Measurements from ENCODE around the gene UTP18.
"Not testable (repeated sequence)": the region's sequence is repeated elsewhere in the genome, so short reads cannot be mapped to it uniquely, and the experiment has no call there.

UTP18 gene

GRCh38 chr17:51259564-51260236 lies 646 bp upstream of the UTP18 start, which contains the start of gene MBTD1:
TSS of gene MBTD1 (minus strand) at chr17:51260049. CDS start at chr17:51225161, 34,888 bp downstream.
- no peaks in the 10 kb centered on the region for H3K27me3 ChIP-seq (ENCODE audit: control insufficient read depth, insufficient read depth, low read length)
- peak within 1 kb of the TSS; percentile 77 for H3K4me3 ChIP-seq (ENCODE audit: low read depth, low read length)
- H3K9me3 ChIP-seq (ENCODE audit: control insufficient read depth, insufficient read depth, low read depth, low read length): no peaks in the 10 kb centered on the region
- peak within 1 kb of the TSS; percentile 97 for H3K9ac ChIP-seq (ENCODE audit: low read length)
- peaks cover 49% of the 10 kb centered on the region for H3K36me3 ChIP-seq (ENCODE audit: control insufficient read depth, insufficient read depth, low read length)
- peaks cover 24% of the 10 kb centered on the region; the same call in 1 of the 2 replicates for H3K4me1 ChIP-seq (ENCODE audit: control insufficient read depth, insufficient read depth, low read length)
- peak within 1 kb of the TSS; percentile 97 for H3K27ac ChIP-seq (ENCODE audit: low read depth, low read length)

DNA sequence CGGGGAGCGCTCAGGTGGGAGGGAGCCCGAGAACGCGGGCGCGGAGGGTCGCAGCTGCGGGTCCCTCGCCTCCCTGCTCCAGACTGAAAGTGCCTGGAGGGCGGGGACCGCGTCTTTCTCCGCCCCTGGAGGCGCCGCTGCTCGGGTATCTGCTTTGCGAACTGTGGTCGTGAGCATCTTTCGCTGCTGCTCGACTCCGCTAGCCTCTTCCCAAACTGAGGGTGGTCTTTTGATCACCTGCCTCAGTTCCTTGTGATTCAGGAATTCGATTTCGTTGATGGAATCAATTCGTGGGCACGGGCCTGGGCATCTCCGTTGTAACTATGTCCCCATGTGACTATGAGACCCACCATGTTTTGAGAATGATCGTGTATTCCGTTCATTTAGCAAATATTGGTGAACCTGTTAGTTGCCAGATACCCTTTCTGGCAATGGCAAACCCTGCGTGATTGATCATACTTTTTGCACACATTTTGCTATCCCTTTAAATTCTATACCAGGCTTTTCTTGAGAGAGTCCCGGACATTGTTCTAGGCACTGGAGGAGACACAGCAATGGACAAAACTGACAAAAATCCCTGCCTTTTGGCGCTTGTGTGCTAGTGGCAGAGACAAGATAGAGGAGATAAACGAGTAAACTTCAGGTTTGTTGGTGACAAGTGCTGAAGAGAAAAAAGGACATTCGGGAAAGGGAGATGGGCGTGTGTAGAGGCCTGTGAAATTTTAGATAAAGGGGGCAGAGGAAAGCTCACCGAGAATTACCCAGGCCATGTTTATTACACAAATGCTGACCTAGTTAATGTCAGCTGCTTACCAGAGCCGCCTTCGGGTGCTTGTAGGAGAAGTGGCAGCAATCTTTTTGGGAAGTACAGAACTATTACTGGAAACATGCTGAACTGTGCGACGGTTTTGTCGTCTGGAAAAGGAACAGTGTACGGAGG lies 948 bp downstream of the UTP18 start:
- Histone ChIP-seq H3K4me1 (ENCODE audit: control insufficient read depth, insufficient read depth, low read length) (peaks cover 24% of the 10 kb centered on the region; the same call in 1 of the 2 replicates), H3K27ac (ENCODE audit: low read depth, low read length) (no peak overlapping the region), H3K9ac (ENCODE audit: low read length) (peak overlapping the region; percentile 97), H3K4me3 (ENCODE audit: low read depth, low read length) (peak overlapping the region; percentile 77), H3K9me3 (ENCODE audit: control insufficient read depth, insufficient read depth, low read depth, low read length) (no peaks in the 10 kb centered on the region), H3K27me3 (ENCODE audit: control insufficient read depth, insufficient read depth, low read length) (no peaks in the 10 kb centered on the region), H3K36me3 (ENCODE audit: control insufficient read depth, insufficient read depth, low read length) (peaks cover 60% of the 10 kb centered on the region)

DNA sequence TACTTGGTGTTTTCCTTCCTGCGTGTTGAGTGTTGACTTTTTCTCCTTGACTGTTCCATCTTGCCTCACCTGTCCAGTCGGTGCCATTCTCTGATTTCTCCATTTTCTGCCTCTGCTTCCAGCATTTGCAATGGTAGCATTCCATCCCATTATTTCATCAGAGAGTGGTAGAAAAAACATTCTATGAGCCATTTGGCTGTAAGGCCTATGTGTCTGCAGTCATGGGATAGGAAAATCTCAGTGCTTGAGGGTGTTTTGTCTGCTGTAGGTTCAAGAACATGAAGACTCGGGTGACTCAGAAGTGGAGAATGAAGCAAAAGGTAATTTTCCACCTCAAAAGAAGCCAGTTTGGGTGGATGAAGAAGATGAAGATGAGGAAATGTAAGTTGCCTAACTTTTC lies 2.7 kb downstream of the UTP18 start:
- Histone ChIP-seq H3K27ac (ENCODE audit: low read depth, low read length) (no peak overlapping the region), H3K9ac (ENCODE audit: low read length) (no peak overlapping the region), H3K27me3 (ENCODE audit: control insufficient read depth, insufficient read depth, low read length) (no peaks in the 10 kb centered on the region), H3K36me3 (ENCODE audit: control insufficient read depth, insufficient read depth, low read length) (peaks cover 60% of the 10 kb centered on the region), H3K4me1 (ENCODE audit: control insufficient read depth, insufficient read depth, low read length) (peaks cover 21% of the 10 kb centered on the region; the same call in 1 of the 2 replicates), H3K4me3 (ENCODE audit: low read depth, low read length) (0 out of 2 replicates have a peak overlapping the region, but pooled peaks have one; percentile 4), H3K9me3 (ENCODE audit: control insufficient read depth, insufficient read depth, low read depth, low read length) (no peaks in the 10 kb centered on the region)

DNA sequence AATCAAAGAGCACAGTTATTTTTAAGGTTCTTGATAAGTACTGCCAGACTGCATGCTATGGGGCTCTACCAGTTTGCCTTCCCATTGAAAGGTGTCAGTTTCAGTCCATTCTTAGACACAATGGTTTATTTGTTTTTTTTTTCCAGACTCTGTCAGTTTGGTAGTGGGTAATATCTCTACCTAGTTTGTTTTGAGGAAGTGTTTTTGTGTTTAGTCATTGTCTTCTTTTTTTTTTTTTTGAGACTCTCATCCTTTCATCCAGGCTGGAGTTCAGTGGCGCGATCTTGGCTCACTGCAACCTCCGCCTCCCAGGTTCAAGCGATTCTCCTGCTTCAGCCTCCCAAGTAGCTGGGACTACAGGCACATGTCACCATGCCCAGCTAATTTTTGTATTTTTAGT lies 4.1 kb downstream of the UTP18 start:
- H3K27ac ChIP-seq (ENCODE audit: low read depth, low read length); H3K4me3 ChIP-seq (ENCODE audit: low read depth, low read length); H3K27me3 ChIP-seq (ENCODE audit: control insufficient read depth, insufficient read depth, low read length); H3K9me3 ChIP-seq (ENCODE audit: control insufficient read depth, insufficient read depth, low read depth, low read length); H3K9ac ChIP-seq (ENCODE audit: low read length): not testable (repeated sequence)
- H3K4me1 ChIP-seq (ENCODE audit: control insufficient read depth, insufficient read depth, low read length): peaks cover 13% of the 10 kb centered on the region; the same call in 1 of the 2 replicates
- H3K36me3 ChIP-seq (ENCODE audit: control insufficient read depth, insufficient read depth, low read length): peaks cover 71% of the 10 kb centered on the region

DNA sequence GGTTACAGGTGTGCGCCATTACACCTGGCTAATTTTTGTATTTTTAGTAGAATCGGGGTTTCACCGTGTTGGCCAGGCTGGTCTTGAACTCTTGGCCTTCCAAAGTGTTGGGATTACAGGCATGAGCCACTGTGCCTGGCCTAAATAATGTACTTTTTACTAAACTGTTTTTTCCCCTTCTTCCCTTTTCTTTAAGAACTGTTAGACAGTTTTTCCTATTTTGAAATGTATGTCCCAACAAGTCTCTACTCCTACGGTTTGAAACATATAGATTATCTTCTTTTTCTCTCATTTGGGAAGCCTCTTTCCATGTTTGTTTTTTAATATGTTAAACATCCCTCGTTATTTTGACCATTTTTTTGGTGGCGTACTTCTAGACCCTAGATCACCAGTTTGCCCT lies 9.6 kb downstream of the UTP18 start:
- H3K4me3 ChIP-seq (ENCODE audit: low read depth, low read length): no peak overlapping the region
- H3K27ac ChIP-seq (ENCODE audit: low read depth, low read length): no peak overlapping the region
- peaks cover 92% of the 10 kb centered on the region for H3K36me3 ChIP-seq (ENCODE audit: control insufficient read depth, insufficient read depth, low read length)
- no peaks in the 10 kb centered on the region for H3K4me1 ChIP-seq (ENCODE audit: control insufficient read depth, insufficient read depth, low read length)
- no peaks in the 10 kb centered on the region for H3K27me3 ChIP-seq (ENCODE audit: control insufficient read depth, insufficient read depth, low read length)
- H3K9ac ChIP-seq (ENCODE audit: low read length): no peak overlapping the region
- H3K9me3 ChIP-seq (ENCODE audit: control insufficient read depth, insufficient read depth, low read depth, low read length): no peaks in the 10 kb centered on the region

DNA sequence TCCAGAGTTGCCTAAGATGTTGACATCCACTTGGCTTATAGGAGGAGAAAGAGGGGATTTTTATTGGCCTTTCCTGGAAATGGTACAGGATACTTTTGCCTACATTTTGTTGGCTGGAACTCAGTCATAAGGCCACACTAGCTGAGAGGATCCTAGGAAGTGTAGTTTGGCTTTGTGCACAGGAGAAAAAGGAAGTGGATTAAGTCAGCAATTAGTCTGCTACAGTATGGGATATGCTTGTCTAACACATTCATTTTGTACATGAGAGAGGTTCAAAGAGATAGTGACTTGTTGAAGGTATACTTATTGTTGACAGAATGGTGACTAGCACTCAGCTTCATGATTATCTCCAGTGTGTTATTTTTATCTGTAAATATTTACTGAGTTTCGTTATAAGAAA lies 10.3 kb downstream of the UTP18 start:
- Histone ChIP-seq H3K27me3 (ENCODE audit: control insufficient read depth, insufficient read depth, low read length) (no peaks in the 10 kb centered on the region), H3K9me3 (ENCODE audit: control insufficient read depth, insufficient read depth, low read depth, low read length) (no peaks in the 10 kb centered on the region), H3K27ac (ENCODE audit: low read depth, low read length) (no peak overlapping the region), H3K36me3 (ENCODE audit: control insufficient read depth, insufficient read depth, low read length) (peaks cover 92% of the 10 kb centered on the region), H3K4me3 (ENCODE audit: low read depth, low read length) (no peak overlapping the region), H3K4me1 (ENCODE audit: control insufficient read depth, insufficient read depth, low read length) (no peaks in the 10 kb centered on the region), H3K9ac (ENCODE audit: low read length) (no peak overlapping the region)

DNA sequence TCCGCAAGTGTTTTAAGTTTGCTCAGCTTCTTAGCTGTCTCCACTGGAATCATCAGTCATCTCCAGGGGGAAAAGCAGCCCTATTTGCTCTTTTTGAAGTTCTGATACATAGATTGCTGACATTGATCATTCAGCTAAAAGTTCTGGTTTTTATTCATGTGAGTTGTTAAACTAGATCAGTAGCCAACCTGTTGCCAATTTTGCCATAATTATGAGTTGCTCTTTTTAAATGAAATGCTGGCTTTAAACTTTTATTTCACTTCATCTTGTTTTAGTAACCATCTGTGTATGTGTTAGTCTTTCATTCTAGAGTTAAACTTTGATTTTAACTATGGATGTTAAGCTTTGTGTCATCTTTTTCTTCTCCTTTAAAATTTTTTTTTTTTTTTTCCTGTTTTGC lies 12.5 kb downstream of the UTP18 start:
- Histone ChIP-seq H3K9ac (ENCODE audit: low read length) (no peak overlapping the region), H3K27ac (ENCODE audit: low read depth, low read length) (no peak overlapping the region), H3K4me1 (ENCODE audit: control insufficient read depth, insufficient read depth, low read length) (no peaks in the 10 kb centered on the region), H3K36me3 (ENCODE audit: control insufficient read depth, insufficient read depth, low read length) (peaks cover 92% of the 10 kb centered on the region), H3K27me3 (ENCODE audit: control insufficient read depth, insufficient read depth, low read length) (no peaks in the 10 kb centered on the region), H3K9me3 (ENCODE audit: control insufficient read depth, insufficient read depth, low read depth, low read length) (no peaks in the 10 kb centered on the region), H3K4me3 (ENCODE audit: low read depth, low read length) (no peak overlapping the region)

GRCh38 chr17:51275381-51275780 lies 15.0 kb downstream of the UTP18 start:
- no peaks in the 10 kb centered on the region for H3K9me3 ChIP-seq (ENCODE audit: control insufficient read depth, insufficient read depth, low read depth, low read length)
- H3K9ac ChIP-seq (ENCODE audit: low read length): no peak overlapping the region
- H3K4me3 ChIP-seq (ENCODE audit: low read depth, low read length): no peak overlapping the region
- H3K27ac ChIP-seq (ENCODE audit: low read depth, low read length): no peak overlapping the region
- H3K36me3 ChIP-seq (ENCODE audit: control insufficient read depth, insufficient read depth, low read length): peaks cover 95% of the 10 kb centered on the region
- no peaks in the 10 kb centered on the region for H3K27me3 ChIP-seq (ENCODE audit: control insufficient read depth, insufficient read depth, low read length)
- no peaks in the 10 kb centered on the region for H3K4me1 ChIP-seq (ENCODE audit: control insufficient read depth, insufficient read depth, low read length)

GRCh38 chr17:51279183-51279582 lies 18.8 kb downstream of the UTP18 start:
- Histone ChIP-seq H3K36me3 (ENCODE audit: control insufficient read depth, insufficient read depth, low read length) (peaks cover 86% of the 10 kb centered on the region), H3K4me1 (ENCODE audit: control insufficient read depth, insufficient read depth, low read length) (no peaks in the 10 kb centered on the region), H3K4me3 (ENCODE audit: low read depth, low read length) (no peak overlapping the region), H3K9me3 (ENCODE audit: control insufficient read depth, insufficient read depth, low read depth, low read length) (no peaks in the 10 kb centered on the region), H3K9ac (ENCODE audit: low read length) (no peak overlapping the region), H3K27me3 (ENCODE audit: control insufficient read depth, insufficient read depth, low read length) (no peaks in the 10 kb centered on the region), H3K27ac (ENCODE audit: low read depth, low read length) (no peak overlapping the region)

DNA sequence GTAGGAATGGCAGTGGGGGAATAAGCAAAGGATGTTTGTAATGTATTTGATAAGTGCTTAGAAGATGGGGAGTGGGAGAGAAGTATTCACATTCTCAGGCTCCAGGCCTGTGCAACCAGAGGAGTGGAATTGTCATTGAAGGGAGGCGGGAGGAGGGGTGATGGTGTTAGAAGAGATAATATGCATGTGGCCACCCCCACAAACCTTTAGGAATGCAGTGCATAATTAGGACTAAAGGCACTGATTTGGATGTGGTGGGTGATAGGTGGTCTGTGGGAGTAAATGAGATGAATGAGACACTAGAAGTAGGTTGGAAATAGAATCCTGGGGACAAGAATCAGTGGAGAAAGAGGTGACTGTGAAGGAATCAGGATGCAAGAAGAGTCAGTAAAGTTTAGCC lies 27.1 kb downstream of the UTP18 start:
- H3K27me3 ChIP-seq (ENCODE audit: control insufficient read depth, insufficient read depth, low read length): no peaks in the 10 kb centered on the region
- H3K36me3 ChIP-seq (ENCODE audit: control insufficient read depth, insufficient read depth, low read length): peaks cover 85% of the 10 kb centered on the region
- H3K9me3 ChIP-seq (ENCODE audit: control insufficient read depth, insufficient read depth, low read depth, low read length): no peaks in the 10 kb centered on the region
- H3K4me3 ChIP-seq (ENCODE audit: low read depth, low read length): no peak overlapping the region
- H3K4me1 ChIP-seq (ENCODE audit: control insufficient read depth, insufficient read depth, low read length): peaks cover 3% of the 10 kb centered on the region; the same call in 1 of the 2 replicates
- H3K9ac ChIP-seq (ENCODE audit: low read length): no peak overlapping the region
- no peak overlapping the region for H3K27ac ChIP-seq (ENCODE audit: low read depth, low read length)

DNA sequence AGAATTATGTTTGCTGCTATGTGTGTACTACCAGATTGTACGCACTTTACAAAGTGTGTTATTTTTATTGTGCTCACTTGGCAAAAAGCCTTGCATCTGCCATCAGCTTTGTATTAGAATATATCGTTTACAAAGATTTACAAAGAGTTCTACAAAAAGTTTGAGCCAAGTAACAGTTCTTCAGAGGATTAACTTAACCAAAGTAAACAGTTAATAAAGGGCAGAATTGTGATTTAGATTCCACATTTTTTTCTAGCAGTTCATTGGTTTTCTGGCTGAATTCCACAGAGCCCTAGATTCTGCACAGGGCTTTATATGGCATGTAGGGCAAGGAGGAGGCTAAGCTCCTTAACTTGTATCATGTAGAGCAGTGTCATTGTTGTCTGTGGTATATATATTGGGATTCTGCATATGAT lies 29.4 kb downstream of the UTP18 start:
- Histone ChIP-seq H3K9ac (ENCODE audit: low read length) (no peak overlapping the region), H3K27me3 (ENCODE audit: control insufficient read depth, insufficient read depth, low read length) (no peaks in the 10 kb centered on the region), H3K4me1 (ENCODE audit: control insufficient read depth, insufficient read depth, low read length) (peaks cover 3% of the 10 kb centered on the region; the same call in 1 of the 2 replicates), H3K4me3 (ENCODE audit: low read depth, low read length) (no peak overlapping the region), H3K9me3 (ENCODE audit: control insufficient read depth, insufficient read depth, low read depth, low read length) (no peaks in the 10 kb centered on the region), H3K27ac (ENCODE audit: low read depth, low read length) (no peak overlapping the region), H3K36me3 (ENCODE audit: control insufficient read depth, insufficient read depth, low read length) (peaks cover 90% of the 10 kb centered on the region)
